Chondrocyte (in vitro differentiated cells): ENCODE measurements around the gene CATSPER3. TPM values are rescaled to one million over a fixed set of nuclear protein-coding genes. Genes with fewer than 3 reads are reported as not detected.

Experiments used
- DNase-seq: peaks from one replicate; pipeline ENCODE4 v3.0.0; 2021; ENCODE audit warnings: mixed read lengths, low spot score
- H3K27ac Mint-ChIP-seq: one replicate; pipeline ENCODE4 v1.8.0; 2021; ENCODE audit warnings: mild to moderate bottlenecking, moderate library complexity, mixed read lengths; ENCODE audit not compliant: unreplicated experiment
- H3K27me3 Mint-ChIP-seq: 2 replicates; pipeline ENCODE4 v1.8.0; 2021; ENCODE audit warnings: low read depth, mixed read lengths
- H3K36me3 Mint-ChIP-seq: 2 replicates; pipeline ENCODE4 v1.8.0; 2021; ENCODE audit warnings: low read depth, mixed read lengths
- H3K4me1 Mint-ChIP-seq: 2 replicates; pipeline ENCODE4 v1.8.0; 2021; ENCODE audit warnings: low read depth, mild to moderate bottlenecking, mixed read lengths
- H3K4me3 Mint-ChIP-seq: one replicate; pipeline ENCODE4 v1.8.0; 2021; ENCODE audit warnings: mild to moderate bottlenecking, moderate library complexity, mixed read lengths; ENCODE audit not compliant: unreplicated experiment
- H3K9me3 Mint-ChIP-seq: 2 replicates; pipeline ENCODE4 v1.8.0; 2021; ENCODE audit warnings: low read depth, mixed read lengths
- CTCF ChIP-seq: fragments of 200-600 bp; sonication (generic); IDR thresholded peaks from 2 replicates; pipeline ENCODE4 v1.5.0; 2021; ENCODE audit warnings: antibody characterized with exemption, mild to moderate bottlenecking, moderate library complexity
- total RNA-seq: library from RNA; stranded (reverse); gene quantifications from 3 replicates; pipeline ENCODE4 v1.2.1, GENCODE V29; 2021

The CATSPER3 gene
- total RNA-seq, 1 donor from 2014 or later: 0.17 TPM

DNA sequence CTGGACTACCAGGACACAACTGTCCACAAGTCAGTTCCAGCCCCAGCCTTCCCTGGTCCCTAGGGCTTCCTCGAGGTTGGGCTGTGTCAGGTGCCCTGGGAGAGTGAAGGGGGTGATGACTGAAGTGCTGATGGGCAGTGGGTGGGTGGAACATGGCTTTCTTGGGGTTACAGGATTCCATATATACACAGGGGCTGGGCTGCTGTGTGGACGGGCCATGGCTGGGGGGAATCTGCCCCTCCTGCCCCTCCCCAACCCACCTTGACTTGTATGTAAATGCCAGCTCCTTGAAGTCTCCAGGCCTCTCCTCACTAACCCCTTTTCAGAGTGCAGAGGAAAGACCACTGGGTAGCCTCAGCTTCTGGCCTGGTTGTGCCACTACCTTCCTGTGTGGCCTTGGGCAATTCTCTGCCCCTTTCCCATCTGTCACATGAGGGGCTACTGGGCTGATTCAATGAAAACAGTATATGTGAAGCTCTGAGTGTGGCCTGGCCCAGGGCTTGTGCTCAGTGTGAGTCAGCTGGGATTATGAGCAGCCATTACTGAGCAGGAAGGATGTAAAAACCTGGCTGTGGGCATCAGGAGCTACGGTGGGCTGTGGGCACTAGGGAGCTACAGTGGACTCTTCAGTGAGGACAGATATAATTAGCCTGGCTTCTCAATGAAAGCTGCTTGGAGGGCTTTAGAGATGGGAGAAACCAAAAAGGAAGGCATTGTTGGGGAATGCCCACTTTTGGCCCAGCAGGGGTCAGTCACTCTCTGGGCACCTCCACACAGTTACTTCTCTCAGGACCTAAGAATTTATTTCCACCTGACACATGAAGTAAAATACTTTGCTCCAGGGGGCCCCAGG is 43.0 kb downstream of the CATSPER3 start:
- H3K27me3 Mint-ChIP-seq: peaks cover 11% of the 10 kb centered on the region
- TF ChIP-seq CTCF: peak; percentile 30
- H3K4me1 Mint-ChIP-seq: peaks cover 19% of the 10 kb centered on the region
- H3K36me3 Mint-ChIP-seq: peaks cover 1% of the 10 kb centered on the region
- no peak for DNase-seq
- H3K9me3 Mint-ChIP-seq: peaks cover 4% of the 10 kb centered on the region
- no peak overlapping the region for H3K4me3 Mint-ChIP-seq
- no peak overlapping the region for H3K27ac Mint-ChIP-seq

- no peak for DNase-seq
- Mint-ChIP-seq H3K36me3 (peaks cover 1% of the 10 kb centered on the region), H3K9me3 (peaks cover 4% of the 10 kb centered on the region), H3K4me3 (no peak overlapping the region), H3K27me3 (peaks cover 11% of the 10 kb centered on the region), H3K27ac (no peak overlapping the region), H3K4me1 (peaks cover 19% of the 10 kb centered on the region)
- no peak for TF ChIP-seq CTCF
These were observed 43.8 kb downstream of the CATSPER3 start for GRCh38 chr5:135011355-135012032.

GRCh38 chr5:135012033-135012588 is 44.4 kb downstream of the CATSPER3 start:
- Mint-ChIP-seq H3K4me3 (no peak overlapping the region), H3K4me1 (peaks cover 19% of the 10 kb centered on the region), H3K9me3 (peaks cover 4% of the 10 kb centered on the region), H3K27ac (no peak overlapping the region), H3K27me3 (peaks cover 13% of the 10 kb centered on the region), H3K36me3 (peaks cover 1% of the 10 kb centered on the region)
- no peak for TF ChIP-seq CTCF
- no peak for DNase-seq

GRCh38 chr5:135012951-135013391 is 45.3 kb downstream of the CATSPER3 start:
- no peak for TF ChIP-seq CTCF
- Mint-ChIP-seq H3K27me3 (peaks cover 16% of the 10 kb centered on the region), H3K4me3 (no peak overlapping the region), H3K27ac (no peak overlapping the region), H3K4me1 (peaks cover 19% of the 10 kb centered on the region), H3K36me3 (peaks cover 1% of the 10 kb centered on the region), H3K9me3 (peaks cover 4% of the 10 kb centered on the region)
- no peak for DNase-seq

GRCh38 chr5:135013445-135013844 is 45.7 kb downstream of the CATSPER3 start:
- Mint-ChIP-seq H3K9me3 (peaks cover 4% of the 10 kb centered on the region), H3K4me1 (peaks cover 19% of the 10 kb centered on the region), H3K27me3 (peaks cover 20% of the 10 kb centered on the region), H3K4me3 (no peak overlapping the region), H3K36me3 (peaks cover 1% of the 10 kb centered on the region), H3K27ac (no peak overlapping the region)
- DNase-seq: no peak
- TF ChIP-seq CTCF: no peak
